NCI-H1930 (cell line): ENCODE data around the gene FCER1A.

Source experiments
- DNase-seq, 2 experiments: peaks; one replicate each; lab custom pipeline; 2025; lab: John Stamatoyannopoulos, UW

Gene FCER1A

GRCh38 chr1:159352436-159352835 lies 50.3 kb downstream of the FCER1A start:
- no peak for DNase-seq
